ENCODE data around the gene DUSP6.

DUSP6 gene

DNA sequence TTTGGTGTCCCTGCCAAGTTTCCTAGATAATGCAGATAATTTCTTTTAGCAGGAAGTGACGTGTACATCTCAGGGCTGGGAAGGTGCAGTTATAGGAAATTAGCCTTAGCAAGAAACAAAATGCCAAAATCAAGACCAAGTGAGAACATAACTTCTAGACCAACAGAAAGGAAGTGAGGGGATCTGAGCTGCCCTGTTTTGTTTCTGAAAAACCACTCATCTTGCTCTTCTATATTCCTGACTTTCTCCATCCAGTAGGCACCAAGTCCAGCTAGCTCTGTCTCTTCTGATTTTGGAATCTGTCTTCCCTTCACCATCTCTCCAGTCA is 23.9 kb upstream of the DUSP6 start:
- in situ Hi-C loops (cut with MboI; ENCODE audit: low sequenced_read_pairs): no loop called here

DNA sequence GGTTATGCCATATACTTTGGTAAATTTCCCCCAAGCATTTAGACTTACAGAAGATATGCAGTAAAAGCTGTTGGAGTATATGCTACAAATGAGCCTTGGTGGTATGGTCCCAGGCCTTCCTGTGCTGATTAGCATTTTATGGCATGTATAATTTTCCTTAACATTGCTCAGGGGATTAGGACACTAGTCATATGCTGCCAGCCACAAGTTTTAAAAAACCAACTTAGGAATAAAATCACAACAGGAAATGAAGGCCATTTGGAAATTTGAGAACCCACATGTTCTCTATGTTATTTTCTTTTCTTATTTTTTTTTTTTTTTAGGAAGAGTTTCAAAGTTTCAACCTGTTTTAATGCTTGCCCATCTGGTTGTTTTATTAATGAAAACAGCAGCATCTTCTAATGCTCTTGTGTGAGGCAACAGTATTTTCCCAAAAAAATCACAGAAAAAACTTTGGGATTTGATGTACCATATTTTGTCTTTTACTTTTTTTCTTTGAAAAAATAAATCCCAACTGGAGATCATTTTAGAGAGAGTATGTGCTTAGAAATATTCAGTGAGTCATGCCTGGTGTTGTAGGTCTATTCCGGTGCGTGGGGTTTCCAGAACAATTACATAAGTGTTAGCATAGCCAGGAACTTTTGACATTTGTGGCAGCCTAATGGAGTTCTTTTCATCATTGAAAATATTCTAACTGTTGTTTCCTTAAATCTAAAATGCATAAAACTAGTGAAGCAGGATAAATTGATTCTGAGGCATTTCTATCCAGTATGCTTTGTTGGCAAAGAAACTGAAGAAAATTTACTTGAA is 21.7 kb upstream of the DUSP6 start:
- in situ Hi-C loops (cut with MboI; ENCODE audit: low sequenced_read_pairs): no loop called here

DNA sequence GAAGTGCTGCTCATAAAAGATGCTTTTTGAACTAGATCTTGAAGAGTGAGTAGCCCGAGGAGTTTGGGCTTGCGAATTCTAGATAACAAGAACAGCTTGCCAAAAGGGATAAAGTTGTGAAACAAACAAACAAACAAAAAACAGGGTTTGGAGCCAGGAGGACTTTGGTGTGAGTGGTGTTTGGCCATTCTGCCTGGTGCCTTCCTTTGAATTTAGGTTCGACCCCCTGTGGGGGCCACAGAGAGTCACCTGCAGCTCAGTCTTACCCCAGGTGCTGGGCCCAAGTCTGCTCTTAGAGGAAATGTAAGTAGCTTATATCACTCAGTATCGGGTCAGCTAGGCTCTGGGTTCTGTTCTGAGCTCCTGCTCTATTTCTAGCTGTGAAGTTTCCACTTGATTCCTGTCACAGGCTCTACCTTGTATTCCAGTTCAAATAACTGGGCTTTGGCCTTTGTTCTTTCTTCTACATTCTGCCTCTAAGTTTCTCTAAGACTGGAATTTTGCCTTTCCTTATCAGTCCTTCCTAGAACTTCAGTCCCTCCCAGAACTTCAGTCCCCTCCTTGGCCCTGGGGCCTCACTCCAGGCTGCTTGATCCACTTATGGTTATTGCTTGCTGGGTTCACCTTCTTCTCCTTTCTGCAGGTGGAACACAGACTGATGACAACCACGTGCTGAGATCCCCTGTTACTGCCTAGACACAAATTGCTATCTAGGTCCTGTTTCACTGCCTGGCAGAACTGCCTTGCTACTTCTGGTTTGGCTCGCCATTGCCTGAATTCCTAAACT is 20.5 kb upstream of the DUSP6 start:
- in situ Hi-C loops (cut with MboI; ENCODE audit: low sequenced_read_pairs): no loop called here

DNA sequence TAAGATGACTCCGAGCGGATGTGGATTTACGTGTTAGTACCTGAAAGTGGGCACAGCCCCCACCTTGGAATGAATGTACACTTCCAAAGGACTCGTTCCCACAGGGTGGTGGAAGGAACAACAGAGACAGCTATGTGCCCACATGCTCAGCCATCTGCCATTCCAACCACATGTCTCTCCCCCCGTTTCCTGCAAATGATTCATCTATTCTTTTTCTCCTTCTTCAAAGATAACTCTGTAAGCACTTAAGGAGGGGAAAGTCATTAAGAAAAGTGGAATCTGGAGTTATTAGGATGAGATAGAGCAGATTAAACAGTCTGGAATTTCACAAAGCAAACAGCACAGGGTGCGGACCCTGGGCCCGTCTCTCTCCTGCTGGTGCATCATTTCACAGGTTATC is 18.5 kb upstream of the DUSP6 start:
- in situ Hi-C loops (cut with MboI; ENCODE audit: low sequenced_read_pairs): no loop called here

DNA sequence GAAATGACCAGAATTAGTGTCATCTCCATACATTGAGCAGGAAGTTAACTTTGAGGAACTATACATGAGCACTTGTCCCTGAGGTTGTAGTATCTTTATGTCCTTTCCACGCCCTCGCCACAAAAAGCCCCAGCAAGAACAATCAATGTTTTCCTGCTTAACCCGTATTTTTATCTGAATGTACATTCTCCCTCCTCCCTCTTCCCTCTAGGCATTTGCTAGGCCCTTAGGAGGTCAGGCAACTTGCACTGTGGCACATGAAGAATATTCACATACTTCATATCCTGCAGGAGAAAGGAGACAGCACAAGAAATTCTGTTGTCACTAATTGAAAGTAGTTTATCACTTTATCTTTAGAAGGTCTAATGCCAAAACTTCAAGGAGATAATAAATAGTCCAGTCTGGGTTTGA is 18.1 kb upstream of the DUSP6 start:
- in situ Hi-C loops (cut with MboI; ENCODE audit: low sequenced_read_pairs): no loop called here

DNA sequence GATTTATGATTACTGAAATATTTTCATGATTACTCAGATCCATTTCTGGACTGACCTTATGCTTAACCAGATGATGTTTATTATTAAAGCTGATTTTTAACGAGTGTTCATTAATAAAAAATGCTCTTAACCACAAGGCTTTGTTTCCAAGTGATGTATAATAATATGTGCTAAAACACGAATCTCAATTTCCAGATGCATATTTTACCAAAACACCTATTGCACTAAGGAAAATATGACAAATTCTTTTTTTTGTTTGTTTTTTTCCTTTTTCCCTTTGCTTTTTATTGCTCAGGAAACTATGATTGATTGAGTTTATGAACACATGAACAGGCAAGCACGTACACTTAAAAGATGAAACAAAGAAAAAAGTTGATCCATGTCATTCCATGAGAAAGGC is 16.9 kb upstream of the DUSP6 start:
- in situ Hi-C loops (cut with MboI; ENCODE audit: low sequenced_read_pairs): no loop called here

DNA sequence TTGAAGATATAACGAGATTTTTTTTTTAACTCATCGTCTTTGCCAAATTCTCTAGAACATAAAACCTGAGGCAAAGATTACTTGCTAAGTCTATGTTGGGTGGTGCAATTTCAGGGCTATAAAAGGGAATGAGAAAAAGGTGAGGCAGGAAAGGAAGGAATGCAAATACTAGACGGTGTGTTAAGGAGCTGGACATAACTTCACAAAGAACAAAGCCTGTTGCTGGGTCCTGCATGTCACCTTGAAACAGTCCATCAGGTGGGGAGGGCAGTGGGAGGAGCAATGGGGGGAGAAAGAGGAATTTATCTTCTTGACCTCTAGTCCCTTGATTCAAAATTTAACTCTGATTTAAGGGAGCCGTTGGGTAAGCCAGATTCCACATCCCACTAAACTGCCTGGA is 16.1 kb upstream of the DUSP6 start:
- in situ Hi-C loops (cut with MboI; ENCODE audit: low sequenced_read_pairs): no loop called here

DNA sequence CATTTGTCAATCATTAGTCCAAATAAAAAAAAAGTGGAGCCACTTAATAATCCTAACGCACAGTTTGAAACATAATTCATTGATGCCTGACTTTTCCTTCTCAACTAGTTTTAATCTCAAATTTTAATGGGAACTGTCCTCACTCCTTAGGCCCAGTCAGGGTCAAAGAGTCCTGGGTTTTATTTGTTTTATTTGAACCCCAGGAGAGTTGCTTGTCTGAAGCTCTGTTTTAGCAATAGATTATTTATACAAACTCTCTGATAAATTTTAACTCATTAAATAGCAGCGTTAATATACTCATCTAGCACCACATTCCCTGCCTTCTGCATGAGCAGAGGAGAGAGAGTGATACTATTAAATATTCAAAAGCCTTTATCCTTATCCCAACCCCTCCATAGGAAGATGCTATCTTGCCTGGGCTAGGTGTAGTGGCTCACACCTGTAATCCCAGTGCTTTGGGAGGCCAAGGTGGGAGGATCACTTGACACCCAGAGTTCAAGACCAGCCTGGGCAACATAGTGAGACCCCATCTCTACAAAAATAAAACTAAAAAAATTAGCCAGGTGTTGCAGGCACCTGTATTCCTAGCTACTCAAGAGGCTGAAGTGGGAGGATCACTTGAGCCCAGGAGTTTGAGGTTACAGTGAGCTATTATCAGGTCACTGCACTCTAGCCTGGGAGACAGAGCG is 14.5 kb upstream of the DUSP6 start:
- in situ Hi-C loops (cut with MboI; ENCODE audit: low sequenced_read_pairs): no loop called here

DNA sequence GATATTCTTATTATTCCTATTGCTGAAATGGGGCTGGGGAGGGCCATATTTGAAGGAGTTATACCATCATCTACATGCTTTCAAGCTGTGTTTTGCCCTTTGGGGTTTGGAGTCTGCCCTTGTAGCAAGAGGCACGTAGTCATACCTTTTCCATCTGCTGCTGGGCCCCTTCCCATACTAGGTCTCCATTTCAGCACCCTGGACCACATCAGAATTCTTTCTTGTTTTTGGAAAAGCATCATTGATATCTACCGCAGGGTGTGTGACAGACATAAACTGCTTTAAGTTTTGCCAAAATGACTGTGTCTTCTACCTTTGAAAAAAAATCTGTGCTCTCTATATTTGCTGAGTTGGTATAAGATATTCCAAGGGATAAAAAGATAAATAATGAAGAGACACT is 12.3 kb upstream of the DUSP6 start:
- in situ Hi-C loops (cut with MboI; ENCODE audit: low sequenced_read_pairs): no loop called here

DNA sequence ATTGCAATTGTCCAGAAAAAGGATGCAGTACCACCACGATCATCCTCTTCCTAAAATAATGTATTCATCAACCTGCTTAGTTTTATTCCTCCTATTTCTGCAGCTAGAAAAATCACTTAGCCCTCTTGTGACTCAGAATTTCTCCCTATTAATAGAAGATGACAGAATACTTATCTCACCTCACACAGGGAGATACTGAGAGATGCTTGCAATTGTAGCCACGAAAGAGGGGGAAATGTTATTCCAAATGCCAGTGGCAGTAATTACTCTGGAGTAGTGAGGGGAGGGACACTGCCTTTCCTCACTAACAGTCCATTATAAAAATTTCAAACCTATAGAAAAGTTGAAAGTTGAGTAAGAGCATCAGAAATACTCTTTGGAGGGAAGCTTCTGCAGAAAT is 11.8 kb upstream of the DUSP6 start:
- in situ Hi-C loops (cut with MboI; ENCODE audit: low sequenced_read_pairs): no loop called here

DNA sequence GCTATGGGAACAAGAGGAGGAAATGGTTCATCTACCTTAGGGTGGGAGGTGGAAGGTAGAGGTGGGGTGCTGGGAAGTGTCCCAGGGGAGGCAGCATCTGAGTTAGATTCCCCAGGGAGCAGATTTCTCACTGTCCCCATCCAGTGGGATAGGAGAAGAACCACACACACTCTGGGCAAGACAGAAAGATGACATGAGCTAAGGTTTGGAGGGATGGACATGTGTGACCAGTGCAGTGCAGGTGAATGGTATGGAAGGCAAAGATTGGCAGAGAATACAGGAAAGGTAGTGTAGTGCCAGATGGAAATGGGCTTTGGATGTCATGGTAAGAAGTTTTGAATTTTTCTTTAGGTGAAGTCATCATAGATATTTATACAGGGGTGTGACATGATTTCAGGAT is 11.3 kb upstream of the DUSP6 start:
- in situ Hi-C loops (cut with MboI; ENCODE audit: low sequenced_read_pairs): no loop called here

DNA sequence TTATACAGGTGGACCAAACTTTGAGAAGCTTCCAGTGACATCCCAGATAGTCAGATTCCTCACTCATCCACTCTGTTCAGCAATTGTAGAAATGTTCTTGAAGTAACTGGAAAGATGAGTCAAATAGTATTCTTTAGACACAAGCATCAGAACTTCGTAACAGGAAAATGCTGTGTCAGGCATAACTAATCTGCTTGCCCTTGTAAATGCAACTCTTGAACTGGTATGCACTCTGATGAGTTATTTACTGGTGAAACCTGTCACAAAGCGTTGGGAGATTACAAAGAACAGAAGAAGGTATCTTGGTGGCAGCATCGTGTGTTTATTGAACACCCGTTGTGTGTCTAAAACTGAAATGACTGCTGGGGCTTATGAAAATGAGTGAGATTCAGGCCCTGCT is 10.8 kb upstream of the DUSP6 start:
- in situ Hi-C loops (cut with MboI; ENCODE audit: low sequenced_read_pairs): no loop called here

DNA sequence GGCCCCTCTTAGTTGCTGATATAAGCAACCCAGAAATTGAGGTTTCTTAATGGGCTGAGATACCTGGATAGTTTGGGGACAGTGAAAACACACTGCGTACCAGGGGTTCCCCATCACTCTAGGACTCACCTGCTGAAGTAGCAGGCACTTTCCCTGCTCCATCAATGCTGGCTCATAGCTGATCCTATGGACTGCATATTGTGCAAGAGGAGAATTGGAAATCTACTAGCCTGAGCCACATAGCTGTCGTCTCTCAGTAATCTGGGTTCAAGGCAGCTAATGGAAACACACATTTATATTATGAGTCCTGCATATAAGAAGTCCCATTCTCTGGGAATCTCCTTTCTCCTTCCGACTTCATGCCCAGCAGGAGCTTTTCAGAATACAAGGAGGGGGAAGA is 7.3 kb upstream of the DUSP6 start:
- in situ Hi-C loops (cut with MboI; ENCODE audit: low sequenced_read_pairs): no loop called here

DNA sequence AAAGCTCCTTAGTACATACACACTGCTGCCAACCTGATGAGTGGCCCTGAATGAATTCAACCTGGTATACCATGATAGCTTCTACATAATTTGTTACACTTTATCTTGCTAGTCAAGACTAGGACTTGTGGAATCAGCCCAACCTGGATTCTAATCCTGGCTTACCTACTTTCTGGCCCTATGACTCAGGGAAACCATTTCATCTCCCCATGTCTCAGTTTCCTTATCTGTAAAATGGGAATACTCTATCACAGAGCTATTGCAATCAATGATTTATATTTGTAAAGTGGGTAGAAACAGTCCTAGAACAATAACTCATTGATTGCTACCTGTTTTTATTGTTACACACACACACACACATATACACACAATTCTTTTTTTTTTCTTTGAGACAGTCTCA is 6.5 kb upstream of the DUSP6 start:
- in situ Hi-C loops (cut with MboI; ENCODE audit: low sequenced_read_pairs): no loop called here

DNA sequence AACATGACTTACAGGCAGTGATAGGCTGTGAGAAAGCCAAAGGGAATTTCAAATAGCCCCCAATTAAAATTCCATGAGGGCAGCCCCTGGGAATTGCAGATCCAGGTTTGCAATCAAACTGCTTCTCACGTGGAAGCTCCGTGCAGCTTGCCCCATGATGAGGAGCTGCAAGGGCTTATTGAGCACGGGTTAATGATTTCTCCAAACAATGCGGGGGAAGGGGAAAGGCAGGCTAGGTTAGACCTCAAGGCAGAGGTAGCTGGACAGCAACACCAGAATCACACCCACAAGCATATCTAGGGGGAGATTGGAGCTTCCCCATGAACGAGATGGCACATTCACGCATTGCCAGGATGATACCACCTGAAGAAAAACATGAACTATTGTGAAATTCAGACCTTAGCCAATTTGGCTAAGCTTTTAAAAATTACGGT is 5.0 kb upstream of the DUSP6 start:
- in situ Hi-C loops (cut with MboI; ENCODE audit: low sequenced_read_pairs): no loop called here

DNA sequence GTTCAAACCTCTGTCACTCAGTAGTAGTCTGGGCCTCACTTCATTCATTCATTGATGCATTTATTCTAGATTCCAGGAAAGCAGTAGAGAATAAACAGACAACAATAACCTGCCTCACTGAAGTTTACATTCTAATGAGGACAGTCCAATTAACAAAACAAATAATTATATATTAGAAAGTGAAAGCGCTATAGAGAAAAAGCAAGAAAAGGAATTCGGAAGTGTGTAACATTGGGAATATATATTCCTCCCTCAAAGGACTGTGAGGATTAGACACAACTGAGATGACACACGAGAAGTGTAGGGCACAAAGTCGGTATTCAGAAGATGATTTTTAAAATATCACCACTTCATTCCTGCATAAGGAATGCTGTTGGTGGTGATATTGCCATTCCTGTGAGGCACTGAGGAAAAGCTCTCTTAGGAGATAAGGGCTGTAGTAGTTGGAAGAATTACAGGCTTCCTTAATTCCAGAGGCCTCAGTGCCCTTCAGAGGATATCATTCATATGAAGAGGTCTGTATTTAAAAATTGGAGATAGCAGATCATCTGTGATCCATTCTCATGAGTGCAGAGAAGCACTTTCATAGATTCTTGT is 3.9 kb upstream of the DUSP6 start:
- in situ Hi-C loops (cut with MboI; ENCODE audit: low sequenced_read_pairs): no loop called here

DNA sequence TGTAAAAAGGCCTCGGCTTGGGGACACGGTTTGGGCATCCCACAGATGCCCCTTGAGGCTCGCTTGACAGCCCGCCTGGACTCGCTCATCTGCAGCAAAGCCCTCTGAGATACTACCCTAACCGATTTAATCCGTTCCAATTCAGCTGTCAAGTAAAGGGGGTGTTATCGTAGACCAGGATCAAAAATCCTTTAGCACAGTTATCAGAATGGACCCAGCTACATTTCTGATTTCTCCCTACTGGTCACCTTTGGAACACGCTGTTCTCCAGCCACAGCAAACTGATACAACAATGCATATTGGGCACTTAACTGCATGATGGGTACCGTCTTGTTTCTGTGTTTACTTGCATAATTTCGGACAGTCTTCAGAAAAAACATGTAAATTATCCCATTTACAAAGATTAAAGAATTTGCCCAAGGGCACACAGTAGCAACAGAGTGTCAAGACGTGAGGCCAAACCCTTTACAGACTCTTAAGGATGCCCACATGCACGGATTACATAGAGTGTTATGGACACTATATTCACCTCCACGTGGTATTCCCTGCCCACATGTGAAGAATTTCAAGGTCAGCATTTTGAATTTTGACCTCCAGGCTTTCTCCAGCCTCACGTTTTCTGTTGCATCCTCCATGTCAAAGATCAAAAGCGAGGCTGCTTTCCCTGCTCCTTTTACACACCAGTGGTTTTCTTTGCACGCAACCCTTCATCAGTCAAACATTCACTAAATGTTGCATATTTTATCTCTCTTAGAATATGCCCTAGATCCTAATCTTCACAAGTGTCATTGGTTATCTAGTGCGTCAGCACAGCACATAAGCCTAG is 3.2 kb upstream of the DUSP6 start:
- in situ Hi-C loops (cut with MboI; ENCODE audit: low sequenced_read_pairs): no loop called here

DNA sequence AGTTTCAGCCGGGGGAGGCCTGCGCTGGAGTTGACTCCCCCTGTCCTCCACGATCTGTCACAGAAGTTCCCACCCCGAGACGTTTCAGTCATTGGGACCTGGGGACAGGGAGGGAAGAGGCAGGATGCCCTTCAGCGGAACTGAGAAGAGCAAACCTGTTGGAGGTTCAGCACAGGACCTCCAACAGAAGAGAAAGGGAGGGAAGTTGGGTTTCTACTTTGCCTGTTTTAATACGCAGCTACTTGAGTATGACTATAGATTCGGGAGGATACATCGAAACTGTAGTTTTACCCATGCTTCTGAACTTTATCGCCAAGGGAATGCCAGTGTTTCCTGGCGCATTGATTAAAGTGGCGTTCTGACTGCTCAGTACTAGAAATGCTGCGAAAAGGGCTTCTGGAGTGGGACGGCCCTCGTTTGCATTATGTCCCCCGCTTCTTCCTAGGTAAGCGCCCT is 2.3 kb upstream of the DUSP6 start:
- in situ Hi-C loops (cut with MboI; ENCODE audit: low sequenced_read_pairs): no loop called here

DNA sequence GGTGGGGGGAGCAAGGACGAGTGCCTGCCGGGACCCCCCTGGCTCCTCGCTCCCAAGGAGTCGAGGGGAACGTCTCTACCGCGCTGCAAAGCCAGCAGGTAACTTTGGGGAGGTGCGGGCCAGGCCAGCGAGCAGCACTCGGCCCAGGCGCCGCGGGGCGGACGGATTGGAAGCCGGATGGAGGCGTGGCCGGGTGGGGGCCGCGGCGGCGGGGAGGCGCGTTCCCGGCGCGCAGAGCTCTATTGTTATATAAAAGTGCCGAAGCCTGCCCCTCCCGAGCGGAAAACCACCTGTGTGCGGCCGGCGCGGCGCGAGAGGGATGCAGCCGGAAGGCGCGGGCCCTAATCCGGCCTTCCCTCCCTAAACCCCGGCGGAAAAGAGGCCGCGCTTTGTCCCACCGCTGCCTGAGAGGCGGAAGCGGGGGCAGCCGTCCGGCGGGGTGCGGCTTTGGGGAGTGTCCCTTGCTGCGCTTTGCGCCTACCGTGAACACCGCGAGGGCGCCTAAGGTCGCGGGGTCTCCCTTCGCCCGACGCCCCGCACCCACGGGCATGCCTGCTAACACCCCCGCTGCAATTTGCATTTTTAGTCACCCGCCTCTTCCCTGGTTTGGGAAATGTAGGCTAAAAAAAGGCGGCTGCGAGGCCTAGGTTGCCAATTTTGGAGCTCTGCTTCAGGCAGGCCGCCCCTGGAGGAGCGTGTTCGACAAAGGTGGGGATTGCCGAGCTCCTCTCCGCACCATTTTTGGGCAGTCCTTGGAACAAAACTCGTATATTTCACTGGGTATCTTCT is 1.7 kb upstream of the DUSP6 start:
- in situ Hi-C loops (cut with MboI; ENCODE audit: low sequenced_read_pairs): no loop called here

Measured in HL-60/S4 treated with retinoic acid at 250 ng/mL for 4 days and 3 days (cell line).